GM21390 (cell line): Measurements from ENCODE around the gene NOPCHAP1.
A peak's percentile ranks its signal among the peaks of the same experiment; 100 is the strongest.
"Not testable (repeated sequence)": the region's sequence is repeated elsewhere in the genome, so short reads cannot be mapped to it uniquely, and the experiment has no call there.

Source experiments
- ATAC-seq: cut with Tn5 transposase; IDR thresholded peaks from one replicate; pipeline ENCODE4 v1.9.1; 2021; ENCODE audit not compliant: unreplicated experiment

The NOPCHAP1 gene

DNA sequence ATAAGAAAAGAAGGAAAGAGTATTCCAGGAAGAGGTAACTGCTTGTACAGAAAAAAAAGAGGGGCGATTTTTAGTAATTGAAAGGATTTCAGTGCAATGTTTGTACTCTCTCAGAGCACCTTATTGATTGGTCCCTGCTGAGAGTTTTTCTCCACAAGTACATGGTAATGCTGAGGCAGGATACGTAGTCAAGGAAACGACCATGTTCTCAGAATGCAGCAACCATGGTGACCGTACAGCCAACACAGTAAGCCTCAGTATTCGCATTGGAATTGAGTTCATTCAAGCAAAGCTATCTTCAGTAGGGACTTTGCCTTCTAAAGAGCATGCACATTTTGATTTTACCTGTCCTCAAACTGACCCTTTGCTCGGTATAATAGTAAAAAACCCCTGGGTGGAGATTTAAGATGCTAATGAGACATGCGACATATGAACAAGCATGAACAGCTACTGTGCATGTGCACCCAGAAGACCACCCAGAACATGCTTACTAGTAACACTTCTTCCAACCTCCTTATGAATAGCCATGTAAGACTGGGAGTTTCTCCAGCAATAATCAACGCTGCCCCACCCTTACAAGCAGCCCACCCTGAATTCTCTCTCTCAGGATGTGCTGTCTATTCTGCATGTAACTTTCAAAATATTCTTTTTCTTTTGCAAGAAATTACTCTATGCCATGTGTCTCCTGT is 21.8 kb upstream of the NOPCHAP1 start:
- no peak for ATAC-seq

DNA sequence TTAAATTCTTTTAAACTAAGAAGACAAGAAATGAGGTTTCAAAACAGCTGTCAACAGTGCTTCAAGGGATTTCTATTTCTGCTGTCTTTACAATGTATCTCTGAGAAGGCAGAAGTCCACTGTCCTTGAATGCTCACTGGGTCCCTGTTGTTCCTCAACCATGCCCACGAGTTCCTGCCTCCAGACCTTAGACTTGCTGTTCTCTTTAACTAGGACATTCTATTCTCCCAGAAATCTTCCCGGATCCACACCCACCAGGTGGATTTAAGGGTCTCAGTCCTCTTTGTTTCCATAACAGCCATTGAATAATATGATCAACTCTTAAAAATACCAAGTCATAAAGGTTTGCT is 21.3 kb upstream of the NOPCHAP1 start:
- no peak for ATAC-seq

DNA sequence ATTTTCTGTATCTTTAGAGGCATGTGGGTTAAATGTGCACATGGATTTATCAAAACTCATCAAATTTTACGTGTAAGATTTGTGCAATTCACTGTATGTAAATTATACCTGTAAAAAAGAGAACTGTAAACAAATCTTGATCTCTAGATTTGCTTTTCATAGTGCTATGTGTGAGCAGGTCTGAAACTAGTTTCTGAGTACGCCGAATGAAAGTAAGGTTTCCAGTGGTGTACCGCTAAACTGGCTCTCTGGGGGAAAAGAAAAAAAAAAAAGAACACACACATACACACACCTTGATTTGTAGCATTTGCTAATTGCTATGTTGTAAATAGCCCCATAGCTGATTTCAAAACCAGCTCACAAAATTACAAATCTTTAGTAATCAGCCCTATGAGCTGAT is 19.4 kb upstream of the NOPCHAP1 start:
- ATAC-seq, result peak; percentile 91

DNA sequence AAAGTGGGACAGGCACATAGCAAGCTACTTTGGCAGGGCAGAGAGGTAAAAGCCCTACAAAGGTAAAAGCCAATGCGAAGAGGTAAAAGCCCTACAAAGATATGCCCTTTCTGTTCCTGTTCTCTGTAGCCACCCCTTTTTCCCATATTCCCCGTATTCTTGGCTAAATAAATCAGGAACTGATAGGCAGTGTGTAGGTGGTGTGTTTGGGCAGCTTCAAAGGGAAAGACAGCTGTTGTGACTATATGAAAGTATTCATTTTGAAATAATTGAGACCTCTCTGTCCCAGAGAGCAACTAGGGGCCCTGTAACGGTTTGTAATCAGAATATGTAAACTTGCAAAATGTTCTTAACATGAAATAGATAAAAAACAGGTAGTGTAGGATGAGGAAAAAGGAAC is 16.8 kb upstream of the NOPCHAP1 start:
- ATAC-seq, result no peak

GRCh38 chr12:104971306-104971705 is 14.8 kb upstream of the NOPCHAP1 start:
- no peak for ATAC-seq

GRCh38 chr12:104973250-104973649 is 12.9 kb upstream of the NOPCHAP1 start:
- no peak for ATAC-seq

DNA sequence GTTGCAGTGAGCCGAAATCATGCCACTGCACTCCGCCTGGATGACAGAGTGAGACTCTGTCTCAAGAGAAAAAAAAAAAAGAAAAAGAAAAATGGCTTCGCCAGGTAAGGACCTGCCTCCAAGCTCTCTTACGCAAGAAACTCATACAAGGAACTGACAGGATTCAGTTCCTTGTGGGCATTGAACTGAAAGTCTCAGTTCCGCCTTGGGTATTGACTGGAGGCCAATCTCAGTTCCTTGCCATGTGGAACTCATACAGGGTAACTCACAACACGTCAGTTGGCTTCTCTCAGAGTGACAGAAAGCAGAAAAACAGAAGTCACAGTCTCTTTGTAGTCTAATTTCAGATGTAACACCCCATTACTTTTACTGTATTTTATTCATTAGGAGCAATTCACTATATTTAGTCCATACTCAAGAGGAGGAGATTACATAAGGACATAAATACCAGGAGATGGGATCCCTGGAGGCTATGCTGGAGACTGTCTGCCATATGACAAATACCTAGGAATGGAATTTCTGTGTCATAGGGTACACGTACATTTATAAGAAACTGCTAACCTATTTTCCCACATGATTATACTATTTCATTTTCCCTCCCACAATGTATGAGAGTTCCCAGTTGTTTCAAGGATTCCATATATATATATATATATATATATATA is 11.4 kb upstream of the NOPCHAP1 start:
- ATAC-seq, result peak; percentile 96

GRCh38 chr12:104975587-104976343 is 10.4 kb upstream of the NOPCHAP1 start:
- ATAC-seq, result no peak

- no peak for ATAC-seq
Measured at GRCh38 chr12:104976703-104977102, 9.4 kb upstream of the NOPCHAP1 start.

- not testable (repeated sequence) for ATAC-seq
Measured at GRCh38 chr12:104977688-104978087, 8.4 kb upstream of the NOPCHAP1 start.

GRCh38 chr12:104985206-104985605 is 910 bp upstream of the NOPCHAP1 start:
- no peak for ATAC-seq

- no peak for ATAC-seq
Measured at GRCh38 chr12:104990950-104991349, 4.8 kb downstream of the NOPCHAP1 start.

DNA sequence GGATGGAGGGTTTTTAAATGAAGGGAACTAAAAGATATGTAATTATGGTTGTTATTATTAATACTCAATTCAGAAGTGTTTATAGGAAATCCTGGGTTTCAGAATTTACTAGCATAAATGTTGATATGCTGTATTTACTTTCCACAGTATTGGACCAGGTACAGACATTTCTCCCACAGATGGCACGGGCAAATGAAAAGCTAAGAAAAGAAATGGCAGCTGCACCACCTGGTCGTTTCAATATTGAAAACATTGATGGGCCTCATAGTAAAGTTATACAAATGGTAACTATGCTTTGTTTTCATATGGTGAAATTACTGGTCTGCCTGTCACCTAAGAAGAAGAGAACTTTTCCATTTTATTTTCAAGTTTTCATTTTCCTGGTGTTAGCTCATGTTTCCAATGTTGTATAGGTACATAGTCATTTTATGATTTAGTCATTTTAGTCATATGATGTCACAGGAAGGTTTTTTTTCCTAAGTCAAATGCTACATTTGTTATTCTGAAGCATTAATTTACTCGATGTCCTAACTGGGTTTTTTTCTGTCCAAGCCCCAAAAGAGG is 5.5 kb downstream of the NOPCHAP1 start:
- no peak for ATAC-seq

DNA sequence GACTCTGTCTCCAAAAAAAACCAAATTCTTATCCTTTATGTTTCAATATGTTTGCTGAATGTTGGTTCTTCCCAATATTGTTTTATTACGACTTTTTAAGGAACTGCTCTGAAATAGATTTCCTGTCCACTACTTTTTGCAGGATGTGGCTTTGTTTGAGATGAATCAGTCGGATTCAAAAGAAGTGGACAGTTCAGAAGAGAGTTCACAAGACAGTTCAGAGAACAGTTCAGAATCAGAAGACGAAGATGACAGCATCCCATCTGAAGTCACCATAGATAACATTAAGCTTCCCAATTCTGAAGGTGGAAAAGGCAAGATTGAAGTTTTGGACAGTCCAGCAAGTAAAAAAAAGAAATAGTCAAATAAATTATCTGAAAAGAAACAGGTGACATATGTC is 8.2 kb downstream of the NOPCHAP1 start:
- ATAC-seq, result no peak

GRCh38 chr12:104997541-104997940 is 11.4 kb downstream of the NOPCHAP1 start:
- no peak for ATAC-seq

DNA sequence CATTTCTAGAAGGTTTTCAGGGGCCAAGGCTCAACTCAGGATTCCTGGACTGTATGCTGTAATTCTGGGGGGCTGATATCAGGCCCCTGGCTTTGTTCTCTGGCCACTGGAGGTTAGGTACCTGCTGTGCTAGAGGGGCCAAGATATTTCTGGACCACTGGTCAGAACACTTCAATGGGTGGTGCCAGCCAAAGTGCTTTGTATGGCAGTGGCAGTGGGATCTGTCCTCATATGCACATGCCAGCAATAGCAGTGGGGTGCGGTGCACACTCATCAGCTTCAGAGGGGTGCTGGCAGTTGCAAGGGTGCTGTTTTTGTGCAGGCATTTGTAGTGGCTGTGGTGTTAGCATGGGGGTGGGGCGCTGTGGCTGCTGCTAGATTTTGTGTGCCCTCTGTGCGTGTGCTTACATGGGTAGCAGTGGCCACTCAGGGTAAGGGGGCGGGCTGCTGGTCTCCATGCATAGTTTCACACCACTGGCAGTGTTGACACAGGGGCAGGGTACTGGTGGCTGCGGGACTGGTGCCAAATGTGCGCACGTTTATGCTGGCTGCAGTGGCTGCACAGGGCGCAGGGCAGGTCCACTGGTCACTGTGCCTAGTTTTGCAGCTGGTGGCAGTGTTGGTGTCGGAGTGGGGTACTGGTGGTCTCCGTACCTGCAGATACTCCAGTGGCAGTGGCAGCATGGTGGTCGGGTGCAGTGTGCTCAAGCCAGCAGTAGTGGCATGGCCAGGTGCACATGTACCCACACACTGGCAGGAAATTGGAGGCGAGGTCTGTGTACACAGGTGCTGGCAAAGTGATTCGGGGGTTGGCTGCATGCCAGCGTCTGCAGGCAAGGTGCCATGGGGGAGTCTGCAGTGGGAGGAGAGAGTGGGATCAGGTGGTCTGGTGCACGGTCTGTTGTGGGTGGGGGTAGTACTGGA is 12.6 kb downstream of the NOPCHAP1 start:
- ATAC-seq, result no peak

GRCh38 chr12:104999347-104999685 is 13.2 kb downstream of the NOPCHAP1 start:
- no peak for ATAC-seq

DNA sequence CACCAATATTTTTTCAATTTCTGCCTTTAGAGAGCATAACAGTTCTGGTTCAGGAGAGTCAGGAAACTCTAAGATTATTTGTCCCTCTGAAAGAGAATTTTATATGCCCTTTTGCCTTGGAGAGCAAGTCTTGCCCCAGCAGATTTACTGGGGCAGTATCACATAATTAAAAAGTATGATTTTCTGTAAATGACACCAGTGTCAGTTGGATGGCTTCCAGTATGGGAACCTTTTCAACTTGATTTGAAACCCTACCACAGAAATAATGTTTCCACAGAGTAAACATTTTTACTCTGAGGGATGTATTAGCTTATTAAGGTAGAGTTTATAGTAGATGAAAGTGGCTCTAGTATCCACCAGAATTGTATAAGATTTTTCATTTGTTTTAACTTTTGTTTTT is 15.4 kb downstream of the NOPCHAP1 start:
- no peak for ATAC-seq

- ATAC-seq, result no peak
Measured at GRCh38 chr12:105013892-105014291, 27.8 kb downstream of the NOPCHAP1 start.

GRCh38 chr12:105014603-105015002 is 28.5 kb downstream of the NOPCHAP1 start:
- ATAC-seq, result no peak

- no peak for ATAC-seq
Measured at GRCh38 chr12:105015543-105015942, 29.4 kb downstream of the NOPCHAP1 start.
